H1 (cell line): ENCODE results near the gene PIM1.

Experiments
- CEBPB ChIP-seq: IDR thresholded peaks from 2 replicates; pipeline ENCODE4 v1.6.1; 2012; ENCODE audit warnings: low read depth, low read length
- POLR2A ChIP-seq, 2 experiments: IDR thresholded peaks; 1 replicate in 1 of 2; 2 replicates in 1 of 2; pipeline ENCODE4 v1.6.1; 2011; ENCODE audit warnings: low read depth in 2 of 2, low read length in 2 of 2, mild to moderate bottlenecking in 2 of 2; ENCODE audit errors: control extremely low read depth in 1 of 2
- RAD21 ChIP-seq, 2 experiments: IDR thresholded peaks in 1 of 2; conservative IDR thresholded peaks in 1 of 2; 2 replicates each; pipeline ENCODE4 v1.6.1; 2011; ENCODE audit warnings: low read depth in 2 of 2, low read length in 2 of 2, improper control_type of control experiment in 1 of 2, inconsistent platforms in 1 of 2, mild to moderate bottlenecking in 1 of 2, moderate library complexity in 1 of 2
- SP4 ChIP-seq: IDR thresholded peaks from 2 replicates; pipeline ENCODE4 v1.6.1; 2012; ENCODE audit warnings: low read length, inconsistent platforms
- SRF ChIP-seq: IDR thresholded peaks from 2 replicates; pipeline ENCODE4 v1.6.1; 2011; ENCODE audit warnings: mild to moderate bottlenecking, low read depth, low read length, moderate library complexity
- TAF1 ChIP-seq: IDR thresholded peaks from 2 replicates; pipeline ENCODE4 v1.6.1; 2011; ENCODE audit warnings: mild to moderate bottlenecking, low read depth, low read length
- TF ChIP-seq, protein P1 (sequence below), 3 experiments: IDR thresholded peaks; 1 replicate in 2 of 3; 2 replicates in 1 of 3; pipeline versions ENCODE4 v1.5.1 to v1.6.1; 2011; ENCODE audit warnings: low read length in 3 of 3, mild to moderate bottlenecking in 3 of 3, inconsistent platforms in 2 of 3, low read depth in 1 of 3, moderate library complexity in 1 of 3; ENCODE audit not compliant: insufficient read depth in 1 of 3; ENCODE audit errors: control extremely low read depth in 1 of 3
- TF ChIP-seq, protein P2 (sequence below): IDR thresholded peaks from 2 replicates; pipeline ENCODE4 v1.6.1; 2011; ENCODE audit warnings: low read length, improper control_type of control experiment

DNA sequence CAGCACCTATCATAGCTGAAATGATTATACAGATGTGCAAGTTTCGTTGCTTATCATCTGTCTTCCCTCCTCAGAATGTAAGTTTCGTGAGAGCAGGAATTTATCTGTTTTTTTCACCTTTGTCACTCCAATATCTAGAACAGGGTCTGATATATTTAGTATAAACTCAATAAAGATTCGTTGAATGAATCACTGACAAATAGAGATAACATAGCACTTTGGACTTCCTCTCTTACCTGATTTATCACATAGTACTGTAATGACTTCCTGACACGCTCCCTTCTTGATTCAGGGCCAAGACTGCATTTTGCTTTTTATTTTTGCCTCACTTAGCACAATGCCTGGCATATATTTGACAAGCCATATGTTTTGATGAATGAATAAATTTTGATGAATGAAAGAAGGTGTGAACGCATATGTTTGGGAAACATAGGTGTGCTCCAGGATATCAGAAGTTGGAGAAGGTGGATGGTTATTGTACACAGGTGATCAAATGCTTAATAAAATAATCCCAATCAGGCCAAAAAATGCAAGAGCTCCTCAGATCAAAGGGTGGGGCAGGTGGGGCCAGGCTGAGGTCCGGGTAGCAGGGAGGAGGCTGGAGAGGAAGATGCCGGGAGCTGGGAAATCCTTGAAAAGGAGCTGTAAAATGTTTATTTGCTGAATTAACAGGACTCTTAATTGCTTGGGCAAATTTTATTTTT lies 33.0 kb downstream of the PIM1 start:
- no peak for TF ChIP-seq CEBPB
- TF ChIP-seq SP4: no peak
- TF ChIP-seq, protein P1, sequence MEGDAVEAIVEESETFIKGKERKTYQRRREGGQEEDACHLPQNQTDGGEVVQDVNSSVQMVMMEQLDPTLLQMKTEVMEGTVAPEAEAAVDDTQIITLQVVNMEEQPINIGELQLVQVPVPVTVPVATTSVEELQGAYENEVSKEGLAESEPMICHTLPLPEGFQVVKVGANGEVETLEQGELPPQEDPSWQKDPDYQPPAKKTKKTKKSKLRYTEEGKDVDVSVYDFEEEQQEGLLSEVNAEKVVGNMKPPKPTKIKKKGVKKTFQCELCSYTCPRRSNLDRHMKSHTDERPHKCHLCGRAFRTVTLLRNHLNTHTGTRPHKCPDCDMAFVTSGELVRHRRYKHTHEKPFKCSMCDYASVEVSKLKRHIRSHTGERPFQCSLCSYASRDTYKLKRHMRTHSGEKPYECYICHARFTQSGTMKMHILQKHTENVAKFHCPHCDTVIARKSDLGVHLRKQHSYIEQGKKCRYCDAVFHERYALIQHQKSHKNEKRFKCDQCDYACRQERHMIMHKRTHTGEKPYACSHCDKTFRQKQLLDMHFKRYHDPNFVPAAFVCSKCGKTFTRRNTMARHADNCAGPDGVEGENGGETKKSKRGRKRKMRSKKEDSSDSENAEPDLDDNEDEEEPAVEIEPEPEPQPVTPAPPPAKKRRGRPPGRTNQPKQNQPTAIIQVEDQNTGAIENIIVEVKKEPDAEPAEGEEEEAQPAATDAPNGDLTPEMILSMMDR (IDR thresholded peaks at IDR 0.05; ENCODE audit: control extremely low read depth in 1 of 3, insufficient read depth in 1 of 3, low read depth in 1 of 3, low read length in 3 of 3): no peak
- no peak for TF ChIP-seq RAD21 (IDR thresholded peaks at IDR 0.05 in 1 of 2, conservative IDR thresholded peaks at IDR 0.05 in 1 of 2; ENCODE audit: low read depth in 2 of 2, low read length in 2 of 2)
- TF ChIP-seq TAF1: no peak
- no peak for TF ChIP-seq POLR2A (IDR thresholded peaks at IDR 0.05; ENCODE audit: control extremely low read depth in 1 of 2, low read depth in 2 of 2, low read length in 2 of 2)
- TF ChIP-seq, protein P2, sequence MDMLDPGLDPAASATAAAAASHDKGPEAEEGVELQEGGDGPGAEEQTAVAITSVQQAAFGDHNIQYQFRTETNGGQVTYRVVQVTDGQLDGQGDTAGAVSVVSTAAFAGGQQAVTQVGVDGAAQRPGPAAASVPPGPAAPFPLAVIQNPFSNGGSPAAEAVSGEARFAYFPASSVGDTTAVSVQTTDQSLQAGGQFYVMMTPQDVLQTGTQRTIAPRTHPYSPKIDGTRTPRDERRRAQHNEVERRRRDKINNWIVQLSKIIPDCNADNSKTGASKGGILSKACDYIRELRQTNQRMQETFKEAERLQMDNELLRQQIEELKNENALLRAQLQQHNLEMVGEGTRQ: no peak
- no peak for TF ChIP-seq SRF
